HCT116 (cell line): ENCODE results near the gene SCFD2.

Experiments used
- POLR2A ChIP-seq: IDR thresholded peaks from 2 replicates; pipeline ENCODE4 v1.7.0; 2011; ENCODE audit warnings: borderline replicate concordance; ENCODE audit not compliant: insufficient read depth, insufficient read length; ENCODE audit errors: extremely low read depth
- TF ChIP-seq, protein P1 (sequence below), 3 experiments: fragments of 200-600 bp in 1 of 3; sonication (generic) in 1 of 3; IDR thresholded peaks in 2 of 3; conservative IDR thresholded peaks in 1 of 3; 2 replicates each; pipeline ENCODE4 v1.5.1; 2012 to 2017; ENCODE audit warnings: low read depth in 2 of 3, low read length in 2 of 3, antibody characterized with exemption in 1 of 3, borderline replicate concordance in 1 of 3, control low read depth in 1 of 3, mild to moderate bottlenecking in 1 of 3, mixed read lengths in 1 of 3, mixed run types in 1 of 3, moderate library complexity in 1 of 3; ENCODE audit not compliant: insufficient read depth in 1 of 3
- TF ChIP-seq, protein P2 (sequence below): IDR thresholded peaks from 2 replicates; pipeline ENCODE4 v1.6.1; 2012; ENCODE audit warnings: low read depth

DNA sequence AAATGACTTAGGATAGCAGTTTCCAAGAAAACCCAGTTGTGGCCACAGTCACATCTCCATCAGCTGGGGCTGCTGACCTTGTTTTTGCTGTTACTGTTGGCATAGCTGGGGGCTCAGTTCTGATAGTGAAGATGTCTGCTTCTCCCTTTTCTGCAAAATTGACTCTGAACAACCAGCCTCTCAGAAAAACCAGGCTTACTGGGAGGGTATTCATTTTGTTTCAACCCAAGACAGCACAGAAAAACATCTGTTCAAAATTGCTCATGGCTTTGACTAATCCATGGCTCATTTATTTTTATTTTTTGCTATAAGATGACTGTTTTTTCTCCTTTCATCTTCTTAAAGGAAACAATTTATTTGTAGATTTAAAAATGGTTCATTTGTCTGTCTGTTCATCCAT is 450.7 kb downstream of the SCFD2 start:
- TF ChIP-seq, protein P1, sequence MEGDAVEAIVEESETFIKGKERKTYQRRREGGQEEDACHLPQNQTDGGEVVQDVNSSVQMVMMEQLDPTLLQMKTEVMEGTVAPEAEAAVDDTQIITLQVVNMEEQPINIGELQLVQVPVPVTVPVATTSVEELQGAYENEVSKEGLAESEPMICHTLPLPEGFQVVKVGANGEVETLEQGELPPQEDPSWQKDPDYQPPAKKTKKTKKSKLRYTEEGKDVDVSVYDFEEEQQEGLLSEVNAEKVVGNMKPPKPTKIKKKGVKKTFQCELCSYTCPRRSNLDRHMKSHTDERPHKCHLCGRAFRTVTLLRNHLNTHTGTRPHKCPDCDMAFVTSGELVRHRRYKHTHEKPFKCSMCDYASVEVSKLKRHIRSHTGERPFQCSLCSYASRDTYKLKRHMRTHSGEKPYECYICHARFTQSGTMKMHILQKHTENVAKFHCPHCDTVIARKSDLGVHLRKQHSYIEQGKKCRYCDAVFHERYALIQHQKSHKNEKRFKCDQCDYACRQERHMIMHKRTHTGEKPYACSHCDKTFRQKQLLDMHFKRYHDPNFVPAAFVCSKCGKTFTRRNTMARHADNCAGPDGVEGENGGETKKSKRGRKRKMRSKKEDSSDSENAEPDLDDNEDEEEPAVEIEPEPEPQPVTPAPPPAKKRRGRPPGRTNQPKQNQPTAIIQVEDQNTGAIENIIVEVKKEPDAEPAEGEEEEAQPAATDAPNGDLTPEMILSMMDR (IDR thresholded peaks at IDR 0.05 in 2 of 3, conservative IDR thresholded peaks at IDR 0.05 in 1 of 3; ENCODE audit: borderline replicate concordance in 1 of 3, insufficient read depth in 1 of 3, low read depth in 2 of 3, low read length in 2 of 3), result no peak
- no peak for TF ChIP-seq POLR2A
- TF ChIP-seq, protein P2, sequence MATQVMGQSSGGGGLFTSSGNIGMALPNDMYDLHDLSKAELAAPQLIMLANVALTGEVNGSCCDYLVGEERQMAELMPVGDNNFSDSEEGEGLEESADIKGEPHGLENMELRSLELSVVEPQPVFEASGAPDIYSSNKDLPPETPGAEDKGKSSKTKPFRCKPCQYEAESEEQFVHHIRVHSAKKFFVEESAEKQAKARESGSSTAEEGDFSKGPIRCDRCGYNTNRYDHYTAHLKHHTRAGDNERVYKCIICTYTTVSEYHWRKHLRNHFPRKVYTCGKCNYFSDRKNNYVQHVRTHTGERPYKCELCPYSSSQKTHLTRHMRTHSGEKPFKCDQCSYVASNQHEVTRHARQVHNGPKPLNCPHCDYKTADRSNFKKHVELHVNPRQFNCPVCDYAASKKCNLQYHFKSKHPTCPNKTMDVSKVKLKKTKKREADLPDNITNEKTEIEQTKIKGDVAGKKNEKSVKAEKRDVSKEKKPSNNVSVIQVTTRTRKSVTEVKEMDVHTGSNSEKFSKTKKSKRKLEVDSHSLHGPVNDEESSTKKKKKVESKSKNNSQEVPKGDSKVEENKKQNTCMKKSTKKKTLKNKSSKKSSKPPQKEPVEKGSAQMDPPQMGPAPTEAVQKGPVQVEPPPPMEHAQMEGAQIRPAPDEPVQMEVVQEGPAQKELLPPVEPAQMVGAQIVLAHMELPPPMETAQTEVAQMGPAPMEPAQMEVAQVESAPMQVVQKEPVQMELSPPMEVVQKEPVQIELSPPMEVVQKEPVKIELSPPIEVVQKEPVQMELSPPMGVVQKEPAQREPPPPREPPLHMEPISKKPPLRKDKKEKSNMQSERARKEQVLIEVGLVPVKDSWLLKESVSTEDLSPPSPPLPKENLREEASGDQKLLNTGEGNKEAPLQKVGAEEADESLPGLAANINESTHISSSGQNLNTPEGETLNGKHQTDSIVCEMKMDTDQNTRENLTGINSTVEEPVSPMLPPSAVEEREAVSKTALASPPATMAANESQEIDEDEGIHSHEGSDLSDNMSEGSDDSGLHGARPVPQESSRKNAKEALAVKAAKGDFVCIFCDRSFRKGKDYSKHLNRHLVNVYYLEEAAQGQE, result no peak
